Stimulated activated CD4-positive, alpha-beta T cell treated with anti-CD3 and anti-CD28 coated beads, Interleukin-15, amount 100 ng/mL, for 24 hours (primary cell): ENCODE data around the gene RASSF3.

Source experiments
- DNase-seq: peaks from one replicate; pipeline ENCODE4 v3.0.0-alpha.2; 2020

Gene RASSF3

DNA sequence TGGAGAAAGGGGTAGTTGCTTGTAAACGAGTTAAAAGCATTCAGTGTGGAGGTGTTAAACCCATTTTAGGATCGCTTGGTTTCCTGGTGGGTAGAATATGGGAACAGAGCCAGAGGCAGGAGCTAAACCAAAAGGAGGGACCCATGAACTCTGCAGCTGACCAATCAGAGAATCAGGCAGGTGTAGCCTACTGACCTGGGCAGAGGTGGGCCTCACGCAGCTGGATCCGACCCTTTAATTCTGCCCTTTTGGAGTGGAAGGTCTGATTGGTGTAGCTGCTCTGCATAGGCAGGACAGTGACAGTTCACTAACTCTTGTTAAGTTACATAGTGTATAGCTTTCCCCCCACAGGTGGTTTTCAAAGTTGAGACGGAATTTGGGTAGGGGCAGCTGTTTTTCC lies 85.3 kb downstream of the RASSF3 start:
- DNase-seq = no peak

DNA sequence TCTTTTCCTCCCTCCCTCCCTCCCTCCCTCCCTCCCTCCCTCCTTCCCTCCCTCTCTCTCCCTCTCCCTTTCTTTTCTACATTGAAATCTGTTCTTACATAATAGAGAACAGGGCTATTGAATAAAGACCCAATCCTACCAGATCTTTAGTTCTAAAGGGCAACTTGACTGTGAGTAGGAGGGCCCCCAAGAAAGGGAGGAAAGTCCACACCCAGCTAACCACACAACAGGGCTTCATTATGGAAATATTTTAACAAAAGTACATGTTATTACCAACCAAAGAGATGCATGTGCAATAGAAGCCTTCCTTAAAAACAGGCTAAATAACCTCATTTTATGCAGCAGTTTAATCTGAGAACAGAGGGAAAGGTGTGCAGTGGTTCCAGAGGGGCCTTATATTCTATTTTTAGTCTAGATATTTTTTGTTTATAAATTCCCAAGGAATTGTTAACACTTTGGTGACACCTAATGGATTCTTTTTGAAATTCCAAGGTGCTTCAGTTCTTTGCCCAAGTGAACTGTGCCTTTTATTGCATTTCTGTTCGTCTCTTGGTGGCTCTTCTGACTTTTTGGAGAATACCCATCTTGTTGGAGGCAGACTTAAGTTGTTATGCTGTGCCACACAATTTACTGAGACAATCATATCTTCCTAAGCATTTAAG lies 85.9 kb downstream of the RASSF3 start:
- no peak for DNase-seq

DNA sequence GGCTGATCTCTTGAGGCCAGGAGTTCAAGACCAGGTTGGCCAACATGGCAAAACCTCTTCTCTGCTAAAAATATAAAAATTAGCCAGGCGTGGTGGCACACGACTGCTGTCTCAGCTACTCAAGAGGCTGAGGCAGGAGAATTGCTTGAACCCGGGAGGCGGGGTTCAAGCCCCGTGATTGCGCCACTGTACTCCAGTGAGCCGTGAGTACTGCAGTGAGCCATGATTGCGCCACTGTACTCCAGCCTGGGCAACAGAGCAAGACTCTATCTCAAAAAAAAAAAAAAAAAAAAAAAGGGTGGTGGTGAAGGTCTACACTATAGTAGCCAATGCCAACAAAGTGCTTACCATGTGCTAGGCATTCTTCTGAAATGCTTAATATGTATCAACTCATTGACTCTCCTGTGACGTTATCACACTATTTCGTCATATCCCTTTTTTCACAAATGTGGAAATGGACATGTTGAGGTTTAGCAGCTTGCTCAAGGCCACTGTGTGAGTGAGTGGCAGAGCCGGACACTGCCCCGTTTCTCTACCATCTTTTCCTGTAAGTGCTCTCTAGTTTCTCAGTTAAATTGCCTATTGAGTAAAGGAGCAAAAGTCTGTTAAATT lies 89.3 kb downstream of the RASSF3 start:
- DNase-seq = no peak

DNA sequence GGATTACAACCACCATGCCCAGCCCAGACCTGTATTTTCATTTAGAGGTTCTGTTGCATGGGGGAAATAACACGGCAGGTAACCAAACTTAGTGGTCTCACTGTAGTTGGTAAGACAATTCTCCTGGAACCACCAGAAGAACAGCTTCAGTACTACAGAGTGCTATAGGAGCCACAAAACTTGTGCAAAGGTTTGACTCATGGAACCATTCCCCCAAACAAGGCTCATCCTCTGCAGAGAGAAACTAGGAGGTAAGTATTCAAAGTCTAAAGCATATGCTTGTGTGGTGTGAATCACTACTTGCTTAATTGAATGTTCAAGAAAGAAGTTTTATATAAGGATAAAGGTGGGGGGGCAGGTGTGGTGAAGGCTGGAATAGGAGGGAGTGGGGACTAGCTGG lies 90.2 kb downstream of the RASSF3 start:
- no peak for DNase-seq

DNA sequence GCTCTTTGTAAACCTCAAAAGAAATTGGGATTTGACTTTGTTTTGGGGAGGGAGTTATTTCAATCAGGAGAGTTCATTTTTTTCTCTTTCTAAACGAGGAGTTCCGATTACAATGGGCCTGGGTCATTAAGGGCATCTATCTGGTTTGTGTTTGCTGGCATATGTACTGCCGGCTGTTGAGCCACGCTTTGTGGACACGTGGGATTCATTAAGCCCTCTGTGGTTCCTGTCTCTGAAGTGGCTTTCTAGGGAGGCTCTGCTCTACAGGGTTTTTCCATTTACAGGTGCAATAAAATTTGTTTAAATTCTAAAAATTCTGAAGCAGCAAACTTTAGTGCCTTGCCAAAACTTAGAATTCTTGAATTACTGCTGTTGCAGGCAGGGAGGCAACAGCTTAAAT lies 91.0 kb downstream of the RASSF3 start:
- no peak for DNase-seq

DNA sequence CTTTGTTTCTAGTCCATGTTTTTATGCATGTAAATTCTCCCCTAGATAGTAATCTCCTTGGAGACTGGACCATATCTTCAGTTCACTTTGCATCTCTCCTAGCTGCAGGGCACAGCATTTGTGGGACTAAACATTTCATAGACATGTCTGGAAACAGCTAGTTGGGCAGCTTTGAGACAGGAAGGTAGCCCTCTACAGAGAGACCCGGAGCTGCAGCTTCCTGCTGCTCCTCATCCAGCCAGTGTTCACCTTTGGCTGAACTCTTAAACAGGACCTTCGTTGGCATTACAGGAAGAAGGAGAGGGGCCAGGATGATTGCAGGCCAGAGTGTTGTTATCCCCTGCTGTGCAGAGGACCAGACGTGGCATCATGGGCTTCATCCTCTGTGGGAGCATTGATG lies 96.0 kb downstream of the RASSF3 start:
- no peak for DNase-seq

DNA sequence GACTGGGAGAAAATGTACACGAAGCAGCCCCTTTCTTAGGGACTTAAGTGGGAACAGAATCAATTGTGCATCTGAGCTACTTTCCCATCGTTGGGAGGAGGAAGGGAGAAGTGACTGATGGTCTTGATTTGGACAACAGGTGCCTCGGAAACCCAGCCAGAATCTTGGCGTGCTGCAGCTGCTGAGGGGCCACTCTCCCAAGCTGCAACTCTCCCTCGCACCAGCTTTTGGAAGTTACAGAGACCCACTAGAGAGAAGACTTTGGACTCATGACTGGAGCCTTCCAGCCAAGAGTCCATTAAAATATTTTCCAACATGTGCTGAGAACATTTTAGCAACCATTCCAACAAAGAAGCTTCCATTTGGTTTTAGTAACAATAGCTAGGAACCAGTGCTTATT lies 96.6 kb downstream of the RASSF3 start:
- no peak for DNase-seq

DNA sequence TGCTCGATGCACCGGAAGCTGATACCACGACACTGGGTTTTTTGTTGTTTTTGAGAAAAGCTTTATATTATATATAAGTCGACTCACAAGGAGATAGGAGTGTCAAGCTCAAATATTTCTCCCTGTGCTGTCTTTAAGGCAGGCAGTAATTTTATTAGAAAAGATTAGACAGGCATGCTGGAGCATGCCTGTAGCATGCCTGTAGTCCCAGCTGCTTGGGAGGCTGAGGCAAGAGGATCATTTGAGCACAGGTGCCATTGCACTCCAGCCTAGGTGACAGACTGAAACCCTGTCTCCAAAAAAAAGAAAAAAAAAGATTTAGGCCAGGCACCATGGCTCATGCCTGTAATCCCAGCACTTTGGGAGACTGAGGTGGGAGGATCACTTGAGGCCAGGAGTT lies 97.1 kb downstream of the RASSF3 start:
- no peak for DNase-seq

DNA sequence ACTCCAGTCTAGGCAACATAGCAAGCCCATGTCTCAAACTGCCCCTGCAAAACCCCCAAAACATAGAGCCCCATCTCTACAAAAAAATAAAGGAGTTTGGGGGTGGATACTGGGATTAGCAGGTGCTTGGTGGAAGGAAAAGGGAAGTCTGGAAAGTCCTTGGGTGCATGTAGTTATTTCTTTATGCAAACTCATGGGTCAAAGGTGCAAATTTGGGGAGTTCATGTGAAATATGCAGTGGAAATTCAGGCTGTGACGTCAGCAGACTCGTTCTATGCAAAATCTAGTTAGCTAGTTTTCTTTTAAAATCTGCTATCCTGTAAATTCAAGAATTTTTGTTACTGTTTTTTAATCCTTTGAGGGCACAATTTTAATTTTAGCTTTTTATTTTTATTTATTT lies 97.6 kb downstream of the RASSF3 start:
- DNase-seq = no peak

DNA sequence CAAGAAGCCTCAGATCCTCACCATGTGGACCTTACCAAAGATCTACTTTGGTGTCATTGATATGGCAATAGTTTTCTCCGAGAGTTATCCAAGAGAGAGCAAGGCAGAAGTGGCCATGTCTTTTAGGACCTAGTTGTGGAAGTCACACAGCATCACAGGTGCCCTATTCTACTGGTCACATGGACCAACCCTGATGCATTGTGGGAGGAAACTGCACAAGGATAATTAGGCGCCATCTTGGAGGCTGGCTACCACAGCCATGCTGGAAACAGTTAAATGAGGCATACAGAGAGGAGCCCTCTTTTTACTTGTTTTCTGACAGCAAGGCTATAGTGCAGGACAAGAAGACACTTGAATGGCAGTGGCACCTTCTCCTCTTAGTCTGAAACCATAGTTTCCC lies 99.1 kb downstream of the RASSF3 start:
- DNase-seq = no peak

DNA sequence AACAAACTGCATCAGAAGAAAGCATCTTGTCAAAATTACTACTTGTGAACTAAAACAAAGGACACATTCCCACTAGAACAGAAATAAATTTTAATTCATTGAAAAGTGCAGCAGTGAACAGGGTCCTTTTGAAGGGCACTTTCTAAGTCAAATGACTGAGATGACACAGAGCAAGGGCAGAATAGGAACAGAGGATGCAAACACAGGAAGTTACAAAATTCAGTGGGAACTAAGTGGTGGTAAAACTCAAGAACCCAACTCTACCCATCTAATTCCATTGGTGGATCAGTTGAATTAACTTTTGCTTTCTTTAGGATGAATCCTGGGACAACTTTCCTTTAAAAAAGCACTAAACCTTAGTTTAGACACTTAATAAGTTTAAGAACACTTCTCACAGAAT lies 103.1 kb downstream of the RASSF3 start:
- DNase-seq = no peak

DNA sequence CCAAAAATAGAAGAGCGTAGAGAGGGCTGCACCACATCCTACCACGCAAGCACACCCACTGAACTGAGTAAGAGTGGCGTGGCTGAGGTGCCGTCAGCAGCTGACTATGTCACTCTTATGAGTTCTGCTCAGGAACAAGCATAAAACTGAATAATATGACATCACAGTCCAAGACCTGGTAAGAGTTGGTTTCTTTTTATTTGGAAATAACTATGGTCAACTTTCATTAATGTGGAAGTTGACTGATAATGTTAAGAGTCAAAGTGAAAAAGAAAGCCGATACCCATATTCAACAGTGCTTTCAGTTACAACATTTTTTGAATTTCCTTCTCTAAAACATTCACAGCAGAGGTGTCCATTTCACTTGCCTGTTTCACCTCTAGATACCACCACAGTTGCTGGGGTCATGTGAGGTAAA lies 104.3 kb downstream of the RASSF3 start:
- peak; percentile 14 for DNase-seq

DNA sequence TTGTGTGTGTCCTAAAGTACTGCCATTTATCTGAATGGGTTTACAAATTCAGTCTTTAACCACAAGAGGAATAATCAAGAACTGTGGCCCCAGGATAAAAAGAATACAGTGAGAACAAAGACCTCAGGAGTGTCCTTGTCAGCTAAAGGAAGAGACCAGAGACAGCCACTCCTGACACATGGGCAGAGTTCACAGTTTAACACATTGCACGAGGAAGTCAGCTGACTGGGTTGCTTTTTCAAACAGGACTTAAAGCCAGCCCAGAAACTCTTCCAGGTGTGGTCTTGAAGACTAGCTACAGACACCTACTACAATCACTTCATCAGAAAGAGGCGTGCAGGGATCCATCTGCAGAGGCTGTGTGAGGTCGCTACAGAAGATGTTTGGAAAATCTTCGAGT lies 106.1 kb downstream of the RASSF3 start:
- no peak for DNase-seq

DNA sequence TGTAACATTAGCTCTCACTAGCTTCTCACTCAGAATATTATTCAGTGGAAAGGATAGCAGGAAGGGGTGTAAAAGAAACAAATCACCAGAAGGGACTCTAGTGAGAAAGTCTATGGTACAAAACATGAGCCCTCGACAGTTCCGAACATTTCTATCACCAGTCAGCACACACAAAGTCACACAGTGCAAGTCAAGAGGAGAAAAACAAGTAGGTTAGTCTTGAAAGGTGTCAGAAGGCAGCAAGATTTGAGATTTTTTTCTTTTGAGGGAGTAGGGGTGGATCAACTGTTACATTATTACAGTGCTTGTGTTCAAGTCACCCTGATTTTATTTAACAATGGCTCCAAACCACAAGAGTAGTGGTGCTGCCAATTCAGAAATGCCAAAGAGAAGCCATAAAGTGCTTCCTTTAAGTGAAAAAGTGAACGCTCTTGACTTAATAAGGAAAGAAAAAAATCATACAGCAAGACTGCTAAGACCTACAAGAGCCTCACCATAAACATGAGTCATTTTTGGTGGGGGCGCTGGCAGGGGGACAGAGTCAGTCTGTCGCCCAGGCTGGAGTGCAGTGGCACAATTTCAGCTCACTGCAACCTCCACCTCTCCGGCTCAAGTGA lies 106.7 kb downstream of the RASSF3 start:
- DNase-seq = no peak

DNA sequence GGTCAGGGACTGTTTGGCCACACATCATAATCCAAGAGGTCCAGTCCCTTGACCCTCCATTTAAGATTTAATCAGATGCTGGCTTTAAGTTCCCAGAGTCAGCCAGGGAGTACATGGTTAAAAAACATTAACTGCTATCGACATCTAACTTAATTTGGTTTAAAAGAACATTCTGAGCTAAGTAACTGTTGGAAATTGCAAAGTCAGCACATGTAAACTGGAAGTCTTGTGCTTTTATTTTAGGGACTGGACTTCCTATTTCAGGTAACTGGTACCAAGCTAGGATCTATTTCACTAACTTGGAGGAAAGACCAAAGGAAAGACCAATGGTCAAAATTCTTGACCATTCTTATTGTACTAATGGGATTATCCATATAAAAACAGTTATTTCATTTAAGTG lies 108.4 kb downstream of the RASSF3 start:
- no peak for DNase-seq

DNA sequence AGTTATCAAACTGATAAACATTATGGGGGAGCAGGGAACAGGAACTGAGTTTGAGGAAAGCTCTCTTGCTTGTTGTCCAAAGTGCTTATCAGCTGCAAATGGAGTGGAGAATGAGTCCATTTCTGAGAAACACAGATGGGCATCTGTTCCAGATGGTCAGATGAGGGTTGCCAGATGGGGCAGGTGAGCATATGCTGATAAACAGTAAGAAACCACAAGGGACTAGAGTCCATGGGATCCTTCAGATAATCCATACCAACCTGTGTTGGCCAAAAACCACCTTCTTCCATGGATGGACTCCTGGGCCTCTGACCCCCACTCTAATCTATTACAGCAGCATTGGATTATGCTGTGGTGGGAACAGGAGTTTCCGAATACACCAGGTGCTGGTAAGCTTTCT lies 110.6 kb downstream of the RASSF3 start:
- DNase-seq = no peak

DNA sequence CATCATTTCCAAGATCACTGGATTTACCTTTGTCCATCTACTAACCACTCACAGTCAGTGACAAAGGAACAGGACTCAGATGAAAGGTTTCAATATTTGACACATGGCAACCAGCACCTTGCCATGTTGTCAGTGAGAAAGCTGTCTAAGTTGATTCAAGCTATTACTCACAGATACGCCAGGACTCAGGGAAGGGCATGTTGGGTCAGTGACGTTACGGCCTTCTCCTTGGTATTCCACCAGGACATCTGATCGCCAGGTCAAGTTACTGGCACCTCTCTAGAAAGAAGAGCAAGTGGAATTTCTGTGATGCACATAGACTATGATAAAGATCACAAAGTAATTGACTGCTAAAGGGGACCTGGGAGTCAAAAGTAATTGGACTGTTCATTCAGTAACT lies 112.5 kb downstream of the RASSF3 start:
- no peak for DNase-seq

DNA sequence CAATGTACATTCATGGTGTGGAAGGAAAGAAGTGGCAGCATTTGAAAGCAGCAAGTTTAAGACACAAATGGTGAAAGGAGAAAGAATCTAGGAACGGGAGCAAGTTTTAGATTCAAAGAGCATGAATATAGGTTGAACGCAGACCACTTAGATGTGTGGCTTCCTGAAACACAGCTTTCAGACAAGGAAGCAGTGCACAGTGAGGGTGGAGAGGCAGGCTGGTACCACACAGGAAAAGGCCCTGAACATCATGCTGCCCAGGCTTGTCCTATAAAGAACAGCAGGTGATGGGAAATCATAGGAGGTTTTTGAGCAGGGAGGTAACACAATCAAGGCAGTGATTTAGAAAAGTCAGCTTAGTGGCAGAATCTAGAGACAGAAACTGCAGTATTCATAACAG lies 113.3 kb downstream of the RASSF3 start:
- no peak for DNase-seq

DNA sequence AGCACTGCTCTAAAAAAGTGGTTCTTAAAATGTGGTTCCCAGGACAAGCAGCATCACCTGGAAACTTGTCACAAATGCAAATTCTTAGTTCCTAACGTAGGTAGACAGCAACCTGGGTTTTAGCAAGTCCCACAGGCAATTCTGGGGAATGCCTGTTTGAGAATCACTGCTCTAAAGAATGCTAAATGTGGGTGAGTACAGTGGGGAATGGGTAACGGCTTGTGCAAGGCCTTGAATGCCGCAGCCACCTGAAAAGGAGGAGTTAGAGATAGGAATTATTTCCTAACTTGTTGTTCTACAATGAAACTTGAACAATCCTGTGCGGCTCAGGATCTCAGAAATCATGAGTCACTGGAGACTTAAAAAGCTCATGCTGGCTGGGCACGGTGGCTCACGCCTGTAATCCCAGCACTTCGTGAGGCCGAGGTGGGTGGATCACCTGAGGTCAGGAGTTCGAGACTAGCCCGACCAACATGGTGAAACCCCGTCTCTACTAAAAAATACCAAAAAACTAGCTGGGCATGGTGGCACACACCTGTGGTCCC lies 114.0 kb downstream of the RASSF3 start:
- DNase-seq = no peak

DNA sequence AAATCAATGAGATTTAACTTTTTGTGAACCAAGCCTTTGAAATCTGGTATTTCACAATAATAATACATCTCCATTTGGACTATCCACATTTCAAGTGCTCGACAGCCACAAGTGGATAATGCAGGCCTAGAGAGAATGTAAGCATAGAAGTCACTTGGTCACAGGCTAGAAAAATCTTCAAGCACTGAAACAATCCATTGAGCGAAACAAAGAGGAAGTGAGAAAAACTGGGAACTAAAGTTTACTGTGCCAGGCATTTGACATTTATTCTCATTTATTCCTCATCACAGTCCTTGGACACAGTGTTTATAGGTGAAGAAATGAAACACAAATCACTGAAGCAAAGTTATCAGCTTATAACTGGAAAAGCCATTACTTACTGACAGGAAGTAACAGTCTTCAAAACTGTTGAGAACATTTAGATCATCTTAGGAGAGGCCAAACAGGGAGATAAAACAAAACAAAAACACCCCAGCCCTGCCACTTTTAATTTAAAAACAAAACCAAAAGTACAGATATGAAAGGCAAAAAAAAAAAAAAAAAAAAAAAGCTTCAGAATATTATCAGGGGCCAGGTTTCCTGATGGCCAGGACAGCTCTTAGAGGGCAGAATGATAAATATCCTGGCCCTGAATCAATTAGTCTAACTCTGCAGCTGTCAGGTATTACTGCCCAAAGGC lies 119.8 kb downstream of the RASSF3 start:
- DNase-seq = no peak

DNA sequence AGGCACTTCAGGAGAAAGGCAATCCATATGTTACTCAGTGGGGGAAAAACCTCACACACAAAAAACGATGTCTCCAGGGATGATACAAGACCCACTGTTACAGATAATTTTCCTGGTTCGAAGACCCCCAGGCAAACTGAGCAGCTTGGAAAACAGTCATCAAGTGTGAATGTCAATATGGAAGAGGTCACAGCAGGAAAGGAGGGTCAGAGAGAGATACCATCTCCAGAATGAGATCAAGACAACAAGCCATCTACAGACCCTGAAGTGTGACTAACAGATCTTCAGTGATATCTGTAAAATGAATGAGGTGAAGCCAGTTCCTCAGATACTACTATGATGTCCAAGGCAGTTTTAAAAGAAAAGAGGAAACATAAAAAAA lies 120.3 kb downstream of the RASSF3 start:
- DNase-seq = no peak

DNA sequence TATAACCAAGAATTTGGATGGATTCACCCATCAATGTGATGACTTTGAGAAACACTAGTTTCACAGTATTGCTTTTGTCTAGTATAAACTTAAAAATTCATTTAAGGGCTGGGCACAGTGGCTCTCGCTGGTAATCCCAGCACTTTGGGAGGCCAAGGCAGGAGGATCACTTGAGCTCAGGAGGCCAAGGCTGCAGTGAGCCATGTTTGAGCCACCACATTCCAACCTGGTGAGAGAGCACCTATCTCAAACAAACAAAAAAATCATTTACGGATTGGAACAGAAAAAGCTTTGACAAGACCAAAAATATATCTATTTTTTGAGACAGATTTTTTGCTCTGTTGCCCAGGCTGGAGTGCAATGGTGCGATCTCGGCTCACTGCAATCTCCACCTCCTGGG lies 121.4 kb downstream of the RASSF3 start:
- no peak for DNase-seq

DNA sequence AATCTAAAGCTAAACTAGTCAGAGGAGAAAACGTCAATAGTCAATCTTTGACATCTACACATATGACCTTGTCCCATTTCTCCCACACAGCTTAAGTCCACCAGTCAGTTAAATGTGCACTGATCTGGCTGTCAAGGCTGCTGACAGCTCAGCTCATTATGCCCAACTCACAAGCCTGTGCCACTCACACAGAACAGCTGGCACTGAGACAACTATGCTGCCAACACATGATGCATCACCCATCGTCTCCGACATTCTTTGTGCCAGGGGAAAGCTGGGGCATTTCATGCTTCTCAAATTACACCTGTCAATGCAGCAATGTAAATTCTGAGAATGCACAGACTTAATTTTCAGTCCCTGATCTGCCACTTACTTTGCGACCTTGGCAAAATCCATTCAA lies 123.6 kb downstream of the RASSF3 start:
- DNase-seq = no peak

DNA sequence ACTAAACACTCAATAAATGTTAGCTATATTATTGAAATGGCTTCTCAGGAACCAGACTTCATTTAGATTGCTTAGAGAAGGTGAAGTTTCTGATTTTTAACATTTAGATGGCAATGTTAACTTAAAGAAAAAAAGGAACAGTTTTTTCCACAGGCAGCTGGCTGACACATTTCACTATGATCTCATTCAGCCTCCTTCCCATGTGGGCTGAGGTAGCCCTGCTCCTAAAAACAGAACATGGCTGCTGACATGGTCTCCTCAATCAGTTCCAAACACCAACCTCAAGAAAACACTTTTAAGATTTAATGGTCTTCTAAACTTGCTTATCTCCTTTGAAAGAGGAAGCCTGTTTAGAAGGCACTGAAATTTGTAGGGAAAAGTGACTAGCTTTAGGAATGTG lies 125.1 kb downstream of the RASSF3 start:
- DNase-seq = no peak
